AG04450 (cell line): ENCODE measurements around the gene PTPRJ. TPM values are rescaled to one million over a fixed set of nuclear protein-coding genes. Genes with fewer than 3 reads are reported as not detected.

Experiments used
- CTCF ChIA-PET: fragments of 300-600, 350-600 bp; formaldehyde crosslinking; extraction: SDS; loops from one replicate; lab custom pipeline; 2022; ENCODE audit warnings: antibody characterized with exemption, inconsistent platforms; lab: Charles Lee
- POLR2A ChIA-PET: fragments of 350-600 bp; formaldehyde crosslinking; extraction: SDS; loops from one replicate; lab custom pipeline; 2021; ENCODE audit warnings: antibody characterized with exemption, inconsistent platforms; lab: Yijun Ruan, JAX
- DNase-seq: peaks from one replicate; pipeline ENCODE4 v3.0.0-alpha.2; 2011; ENCODE audit warnings: low read depth, low spot score
- H3K27ac ChIP-seq: one replicate; pipeline ENCODE4 v1.5.1; 2012; ENCODE audit warnings: low read depth, low read length, control low read depth
- H3K27me3 ChIP-seq: one replicate; pipeline ENCODE4 v1.6.0; 2012; ENCODE audit warnings: low read length; ENCODE audit not compliant: control insufficient read depth, insufficient read depth
- H3K4me3 ChIP-seq: 2 replicates; pipeline ENCODE4 v1.5.1; 2011; ENCODE audit warnings: mild to moderate bottlenecking, low read depth, low read length, control low read depth
- H3K9me3 ChIP-seq: 2 replicates; pipeline ENCODE4 v1.5.1; 2012; ENCODE audit warnings: low read length; ENCODE audit not compliant: control insufficient read depth, insufficient read depth
- polyA plus RNA-seq: library from polyadenylated mRNA; depleted of rRNA; stranded (reverse); fragments of >200 nt; gene quantifications from 2 replicates; pipeline ENCODE4 v1.2.3, GENCODE V29; 2011
- TF ChIP-seq, protein P1 (sequence below): IDR thresholded peaks from 2 replicates; pipeline ENCODE4 v1.5.1; 2011; ENCODE audit warnings: low read depth, low read length, control low read depth, inconsistent platforms

Gene PTPRJ
- polyA plus RNA-seq, 1 experiment, result 5.2 TPM

DNA sequence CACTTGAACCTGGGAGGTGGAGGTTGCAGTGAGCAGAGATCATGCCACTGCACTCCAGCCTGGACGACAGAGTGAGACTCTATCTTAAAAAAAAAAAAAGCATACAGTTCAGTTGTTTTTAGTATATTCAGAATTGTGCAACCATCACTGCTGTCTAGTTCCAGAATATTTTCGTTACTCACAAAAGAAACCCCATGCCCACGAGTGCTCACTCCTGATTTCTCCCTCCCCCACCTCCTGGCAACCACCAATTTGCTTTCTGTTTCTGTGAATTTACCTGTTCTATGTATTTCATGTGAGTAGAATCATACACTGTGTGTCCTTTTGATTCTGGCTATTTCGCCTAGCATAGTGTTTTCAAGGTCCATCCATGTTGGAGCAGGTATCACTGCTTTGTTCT lies 24.8 kb downstream of the PTPRJ start:
- DNase-seq, result no peak
- no peak overlapping the region for H3K4me3 ChIP-seq
- ChIA-PET POLR2A (no interaction called here), CTCF (interaction anchor here (0.6 kb wide), 1 partner anchor 21 kb away, joined by 3 read pairs; no protein-coding TSS in a partner anchor)
- TF ChIP-seq, protein P1, sequence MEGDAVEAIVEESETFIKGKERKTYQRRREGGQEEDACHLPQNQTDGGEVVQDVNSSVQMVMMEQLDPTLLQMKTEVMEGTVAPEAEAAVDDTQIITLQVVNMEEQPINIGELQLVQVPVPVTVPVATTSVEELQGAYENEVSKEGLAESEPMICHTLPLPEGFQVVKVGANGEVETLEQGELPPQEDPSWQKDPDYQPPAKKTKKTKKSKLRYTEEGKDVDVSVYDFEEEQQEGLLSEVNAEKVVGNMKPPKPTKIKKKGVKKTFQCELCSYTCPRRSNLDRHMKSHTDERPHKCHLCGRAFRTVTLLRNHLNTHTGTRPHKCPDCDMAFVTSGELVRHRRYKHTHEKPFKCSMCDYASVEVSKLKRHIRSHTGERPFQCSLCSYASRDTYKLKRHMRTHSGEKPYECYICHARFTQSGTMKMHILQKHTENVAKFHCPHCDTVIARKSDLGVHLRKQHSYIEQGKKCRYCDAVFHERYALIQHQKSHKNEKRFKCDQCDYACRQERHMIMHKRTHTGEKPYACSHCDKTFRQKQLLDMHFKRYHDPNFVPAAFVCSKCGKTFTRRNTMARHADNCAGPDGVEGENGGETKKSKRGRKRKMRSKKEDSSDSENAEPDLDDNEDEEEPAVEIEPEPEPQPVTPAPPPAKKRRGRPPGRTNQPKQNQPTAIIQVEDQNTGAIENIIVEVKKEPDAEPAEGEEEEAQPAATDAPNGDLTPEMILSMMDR, result no peak
- no peaks in the 10 kb centered on the region for H3K27me3 ChIP-seq
- peak overlapping the region; percentile 73 for H3K27ac ChIP-seq
- no peaks in the 10 kb centered on the region for H3K9me3 ChIP-seq

DNA sequence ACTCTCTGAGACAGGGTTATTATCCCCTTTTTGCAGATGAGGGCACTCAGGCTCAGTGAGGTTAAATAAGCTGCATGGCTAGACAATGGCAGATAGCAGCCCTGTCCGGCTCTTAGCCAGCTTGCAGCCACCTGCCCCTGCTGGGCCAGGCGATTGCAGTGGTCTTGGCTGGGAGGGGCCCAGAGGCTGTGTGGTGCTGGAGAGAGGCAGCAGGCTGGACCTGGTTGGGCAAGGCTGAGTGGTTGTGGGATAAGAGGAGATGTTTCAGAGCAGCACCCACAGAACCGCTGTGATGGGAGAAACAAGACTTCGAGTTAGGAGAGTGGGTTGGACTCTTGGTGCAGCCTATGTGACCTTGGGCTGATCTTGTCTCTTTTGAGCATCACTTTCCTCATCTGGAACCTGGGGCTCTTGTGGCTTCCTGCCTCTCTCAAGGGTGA lies 25.5 kb downstream of the PTPRJ start:
- no peak for DNase-seq
- TF ChIP-seq, protein P1, result no peak
- peak overlapping the region; percentile 73 for H3K27ac ChIP-seq
- H3K4me3 ChIP-seq, result no peak overlapping the region
- CTCF ChIA-PET, result interaction anchor here (0.6 to 1.0 kb wide), 2 partner anchors 20 to 104 kb away, joined by 3 read pairs; no protein-coding TSS in a partner anchor
- POLR2A ChIA-PET, result no interaction called here
- no peaks in the 10 kb centered on the region for H3K9me3 ChIP-seq
- no peaks in the 10 kb centered on the region for H3K27me3 ChIP-seq

DNA sequence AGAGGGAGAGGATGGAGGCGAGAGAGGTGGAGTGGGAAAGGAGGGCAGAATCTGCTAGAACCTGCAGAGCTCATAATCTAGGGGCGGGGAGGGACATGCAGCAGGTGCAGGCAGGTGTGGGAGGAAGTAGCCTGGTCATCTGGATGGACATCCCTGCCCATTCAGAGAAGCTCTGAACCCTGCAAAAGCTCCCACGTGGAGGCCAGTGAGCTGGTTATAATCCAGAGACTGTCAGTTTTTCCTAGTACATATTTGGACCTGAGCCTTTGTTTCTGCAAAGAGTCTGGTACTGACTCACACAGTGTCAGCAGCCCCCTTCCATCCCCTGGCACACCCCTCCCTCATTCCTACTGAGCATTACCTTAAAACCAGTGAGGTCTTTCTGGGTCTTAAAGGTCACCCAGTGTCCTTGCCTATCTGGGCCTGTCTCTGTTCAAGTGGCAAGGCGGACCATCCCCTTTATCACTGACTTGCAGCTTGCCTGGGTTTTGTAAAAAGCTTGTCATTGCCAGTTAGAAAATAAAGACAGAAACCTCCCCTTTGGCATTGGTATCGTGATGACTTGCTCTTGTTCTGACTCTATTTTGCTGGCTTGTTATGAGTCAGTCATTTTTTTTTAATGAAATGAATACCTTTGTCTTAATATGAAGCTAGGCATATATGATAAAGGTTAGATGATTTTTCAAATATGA lies 26.1 kb downstream of the PTPRJ start:
- no peak for DNase-seq
- POLR2A ChIA-PET, result interaction anchor here (0.8 kb wide), 1 partner anchor 46 kb away, joined by 3 read pairs; no protein-coding TSS in a partner anchor
- Histone ChIP-seq H3K27ac (peak overlapping the region; percentile 73), H3K27me3 (no peaks in the 10 kb centered on the region), H3K4me3 (no peak overlapping the region), H3K9me3 (no peaks in the 10 kb centered on the region)
- CTCF ChIA-PET, result interaction anchor here (1.0 kb wide), 1 partner anchor 103 kb away, joined by 3 read pairs; no protein-coding TSS in a partner anchor
- TF ChIP-seq, protein P1, result no peak

DNA sequence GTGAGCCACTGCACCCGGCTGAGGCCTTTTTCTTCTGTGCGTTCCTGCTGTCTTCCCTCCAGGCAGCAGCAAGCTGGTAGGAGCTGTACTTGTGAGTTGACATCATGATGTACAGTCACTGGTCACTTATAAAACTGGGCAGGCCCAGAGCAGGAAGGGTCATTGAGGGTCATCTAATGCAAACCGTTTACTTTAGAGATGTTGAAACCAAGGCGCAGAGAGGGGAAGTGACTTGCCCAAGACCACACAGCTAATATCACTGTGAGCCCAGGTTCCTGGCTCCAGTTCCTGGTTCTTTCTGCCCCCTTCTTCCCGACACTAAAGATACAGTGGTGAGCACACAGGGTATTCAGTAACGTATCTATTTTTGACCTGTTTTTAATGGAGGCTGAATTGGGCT lies 27.3 kb downstream of the PTPRJ start:
- no peak overlapping the region for H3K4me3 ChIP-seq
- no peaks in the 10 kb centered on the region for H3K9me3 ChIP-seq
- ChIA-PET POLR2A (no interaction called here), CTCF (no interaction called here)
- DNase-seq, result no peak
- TF ChIP-seq, protein P1, result no peak
- H3K27me3 ChIP-seq, result no peaks in the 10 kb centered on the region
- no peak overlapping the region for H3K27ac ChIP-seq

DNA sequence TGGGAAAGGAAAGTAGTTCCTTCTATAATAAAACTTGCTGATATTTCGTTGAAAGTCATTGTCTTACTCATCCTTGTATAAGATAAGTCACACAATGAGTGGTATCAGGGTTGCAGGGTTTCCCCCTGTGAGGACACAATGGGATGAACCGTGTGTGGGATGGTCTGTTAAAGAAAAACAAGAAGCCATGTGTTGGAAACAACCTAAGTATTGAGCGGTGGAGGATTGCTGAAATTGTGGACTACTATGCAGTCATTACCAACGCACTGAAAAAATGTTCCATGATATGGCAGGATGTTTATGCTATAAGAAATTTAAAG lies 28.6 kb downstream of the PTPRJ start:
- DNase-seq, result no peak
- Histone ChIP-seq H3K27ac (no peak overlapping the region), H3K9me3 (no peaks in the 10 kb centered on the region), H3K4me3 (no peak overlapping the region), H3K27me3 (no peaks in the 10 kb centered on the region)
- TF ChIP-seq, protein P1, result no peak
- ChIA-PET POLR2A (no interaction called here), CTCF (no interaction called here)
